MV-4-11 (cell line): ENCODE data around the gene SLC25A22.

ENCODE experiments used
- DNase-seq: peaks from one replicate; lab custom pipeline; 2025; lab: John Stamatoyannopoulos, UW

The SLC25A22 gene

GRCh38 chr11:788953-789940, 8.8 kb downstream of the SLC25A22 start:
- DNase-seq: no peak

GRCh38 chr11:788009-788640, 10.0 kb downstream of the SLC25A22 start:
- no peak for DNase-seq

GRCh38 chr11:787084-787675, 10.9 kb downstream of the SLC25A22 start:
- DNase-seq: no peak

- no peak for DNase-seq
These were observed 11.6 kb downstream of the SLC25A22 start for GRCh38 chr11:786235-787083.

- no peak for DNase-seq
These were observed 14.5 kb downstream of the SLC25A22 start for GRCh38 chr11:783581-784015.

- DNase-seq: no peak
These were observed 15.6 kb downstream of the SLC25A22 start for GRCh38 chr11:782264-783174.

GRCh38 chr11:779955-780532, 18.0 kb downstream of the SLC25A22 start:
- DNase-seq: no peak

GRCh38 chr11:778976-779954, 18.8 kb downstream of the SLC25A22 start:
- no peak for DNase-seq

GRCh38 chr11:777288-778255, 20.5 kb downstream of the SLC25A22 start, which contains the start of gene GATD1:
GATD1 (minus strand) TSS chr11:777487; CDS start chr11:777462, 25 bp downstream.
- peak; percentile 75 for DNase-seq

- DNase-seq: peak; percentile 30
These were observed 21.4 kb downstream of the SLC25A22 start for GRCh38 chr11:776561-777287.

GRCh38 chr11:776263-776560, 21.9 kb downstream of the SLC25A22 start:
- DNase-seq: no peak

GRCh38 chr11:774873-775592, 23.0 kb downstream of the SLC25A22 start:
- DNase-seq: no peak

- no peak for DNase-seq
These were observed 24.3 kb downstream of the SLC25A22 start for GRCh38 chr11:773830-774229.

GRCh38 chr11:773425-773824, 24.7 kb downstream of the SLC25A22 start:
- DNase-seq: no peak

- DNase-seq: no peak
These were observed 25.4 kb downstream of the SLC25A22 start for GRCh38 chr11:772429-773390.
